Tibial artery (tissue), 4 donors: Measurements from ENCODE around the gene VSIG8.

Source experiments
- DNase-seq, 2 donors: peaks; one replicate each; pipeline ENCODE4 v3.0.0-alpha.2; 2019
- H3K27ac ChIP-seq, 2 donors: fragments of 200-600 bp; sonication (generic) in 1 of 2; 1 replicate in 1 of 2; 2 replicates in 1 of 2; pipeline ENCODE4 v1.5.1; 2018 to 2019; ENCODE audit warnings: mild to moderate bottlenecking in 1 of 2
- H3K27me3 ChIP-seq, 2 donors: fragments of 200-600 bp; sonication (generic) in 1 of 2; one replicate each; pipeline versions ENCODE4 v1.5.1 to v1.6.0; 2016 to 2019
- H3K36me3 ChIP-seq, 3 donors: fragments of 200-600 bp; sonication (generic) in 2 of 3; one replicate each; pipeline ENCODE4 v1.5.1; 2016 to 2019; ENCODE audit warnings: mild to moderate bottlenecking in 2 of 3
- H3K4me1 ChIP-seq, 4 donors: fragments of 200-600 bp; sonication (generic) in 2 of 4; 1 replicate in 3 of 4; 2 replicates in 1 of 4; pipeline ENCODE4 v1.5.1; 2016 to 2019
- H3K4me3 ChIP-seq, 2 donors: fragments of 200-600 bp; sonication (generic) in 1 of 2; 1 replicate in 1 of 2; 2 replicates in 1 of 2; pipeline ENCODE4 v1.5.1; 2018 to 2019; ENCODE audit warnings: mild to moderate bottlenecking in 2 of 2
- H3K9me3 ChIP-seq, 3 donors: fragments of 200-600 bp; sonication (generic) in 1 of 3; one replicate each; pipeline ENCODE4 v1.5.1; 2016 to 2019
- CTCF ChIP-seq, 2 experiments: fragments of 200-600 bp in 1 of 2; fragments of 450-650 bp in 1 of 2; IDR thresholded peaks; one replicate each; pipeline ENCODE4 v1.5.1; 2017 to 2019; ENCODE audit warnings: antibody characterized with exemption in 2 of 2, mild to moderate bottlenecking in 1 of 2, moderate library complexity in 1 of 2
- intact Hi-C: fragments of 100-400 bp; cut with DNase I; formaldehyde crosslinking; loops from one replicate; pipeline ENCODE4 v1.15.0; 2023; ENCODE audit warnings: low total_unique reads

Gene VSIG8

GRCh38 chr1:159895836-159896545 lies 33.5 kb upstream of the VSIG8 start:
- peak in 1 of 2 donors; percentile 45 for DNase-seq
- H3K36me3 ChIP-seq = no peaks in the 10 kb centered on the region
- H3K27me3 ChIP-seq = no peaks in the 10 kb centered on the region
- intact Hi-C loops = no loop called here
- no peak overlapping the region for H3K4me3 ChIP-seq
- H3K4me1 ChIP-seq = peaks cover 0 to 17% (median 14%) of the 10 kb centered on the region in 4 donors
- no peaks in the 10 kb centered on the region for H3K9me3 ChIP-seq
- no peak for TF ChIP-seq CTCF (IDR thresholded peaks at IDR 0.05)
- no peak overlapping the region for H3K27ac ChIP-seq

DNA sequence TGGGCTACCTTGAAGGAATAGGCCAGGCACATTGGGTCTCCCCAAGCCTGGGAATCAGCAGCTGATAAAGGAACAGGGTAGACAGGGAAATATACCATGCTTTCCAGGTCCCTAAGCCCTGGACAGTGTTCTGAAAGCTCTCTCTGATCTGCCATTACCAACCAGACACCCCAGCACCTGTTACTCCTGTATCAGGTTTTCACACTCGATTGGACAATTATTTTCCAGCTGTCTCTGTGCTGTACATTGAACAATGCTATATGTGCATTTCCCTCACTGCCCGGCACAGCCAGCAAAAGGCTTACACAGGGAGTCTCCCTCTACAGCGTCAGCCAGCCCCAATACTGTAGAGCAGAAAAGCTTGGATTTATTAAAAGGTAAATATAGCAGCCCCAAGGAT lies 32.8 kb upstream of the VSIG8 start:
- TF ChIP-seq CTCF (IDR thresholded peaks at IDR 0.05) = no peak
- H3K36me3 ChIP-seq = no peaks in the 10 kb centered on the region
- no peak overlapping the region for H3K27ac ChIP-seq
- no peak overlapping the region for H3K4me3 ChIP-seq
- H3K4me1 ChIP-seq = peaks cover 0 to 10% (median 8%) of the 10 kb centered on the region in 4 donors
- no peaks in the 10 kb centered on the region for H3K27me3 ChIP-seq
- intact Hi-C loops = no loop called here
- no peaks in the 10 kb centered on the region for H3K9me3 ChIP-seq
- no peak for DNase-seq

GRCh38 chr1:159892944-159893343 lies 30.5 kb upstream of the VSIG8 start:
- intact Hi-C loops = loop anchor here (5.0 kb wide), 2 partner anchors 96 to 111 kb away; partner anchors contain the start of gene DUSP23
- Histone ChIP-seq H3K27ac (no peak overlapping the region), H3K36me3 (no peaks in the 10 kb centered on the region), H3K9me3 (no peaks in the 10 kb centered on the region), H3K4me3 (no peak overlapping the region), H3K4me1 (peaks cover 0 to 11% (median 4%) of the 10 kb centered on the region in 4 donors), H3K27me3 (no peaks in the 10 kb centered on the region)
- no peak for DNase-seq
- TF ChIP-seq CTCF (IDR thresholded peaks at IDR 0.05) = no peak

- Histone ChIP-seq H3K9me3 (no peaks in the 10 kb centered on the region), H3K36me3 (no peaks in the 10 kb centered on the region), H3K27me3 (no peaks in the 10 kb centered on the region), H3K4me1 (peaks cover 0 to 11% (median 4%) of the 10 kb centered on the region in 4 donors), H3K27ac (no peak overlapping the region), H3K4me3 (no peak overlapping the region)
- intact Hi-C loops = loop anchor here (5.0 kb wide), 2 partner anchors 94 to 109 kb away; partner anchors contain the start of gene DUSP23
- peak; percentile 96 to 98 for TF ChIP-seq CTCF (IDR thresholded peaks at IDR 0.05)
- DNase-seq = peak; percentile 84 to 90
Measured at GRCh38 chr1:159891275-159892157, 29.1 kb upstream of the VSIG8 start.

GRCh38 chr1:159890390-159890789 lies 27.9 kb upstream of the VSIG8 start:
- H3K4me1 ChIP-seq = peaks cover 0 to 11% (median 4%) of the 10 kb centered on the region in 4 donors
- no peak for DNase-seq
- TF ChIP-seq CTCF (IDR thresholded peaks at IDR 0.05) = no peak
- H3K27me3 ChIP-seq = no peaks in the 10 kb centered on the region
- intact Hi-C loops = loop anchor here (5.0 kb wide), 2 partner anchors 93 to 108 kb away; partner anchors contain the start of gene DUSP23
- no peaks in the 10 kb centered on the region for H3K9me3 ChIP-seq
- H3K4me3 ChIP-seq = no peak overlapping the region
- H3K27ac ChIP-seq = peak overlapping the region in 1 of 2 donors; percentile 17
- H3K36me3 ChIP-seq = no peaks in the 10 kb centered on the region
